Measurements from ENCODE around the gene PLXNA2. TPM values are rescaled to one million over a fixed set of nuclear protein-coding genes. Genes with fewer than 3 reads are reported as not detected.
A peak's percentile ranks its signal among the peaks of the same experiment; 100 is the strongest.

The PLXNA2 gene
- total and polyA plus RNA-seq, 11 donors = 9.2 to 28.2 (median 18.0) TPM

- Histone ChIP-seq H3K27ac (peak overlapping the region in 10 of 12 donors; percentile 24 to 86 (median 46)), H3K4me3 (peak overlapping the region in 8 of 12 donors; percentile 13 to 88 (median 49)), H3K36me3 (peaks cover 0 to 6% (median 0%) of the 10 kb centered on the region in 9 donors), H3K27me3 (peaks cover 0 to 18% (median 0%) of the 10 kb centered on the region in 9 donors), H3K9me3 (no peaks in the 10 kb centered on the region), H3K4me1 (peaks cover 0 to 91% (median 67%) of the 10 kb centered on the region in 12 donors)
- ATAC-seq (peak in 3 of 4 donors; percentile 23 to 50 (median 24)), DNase-seq (peak in 2 of 5 donors; percentile 23 to 44)
- intact Hi-C loops (cut with DNase I) = loop anchor here in 9 of 10 donors (1.0 to 10.0 kb wide), 6 partner anchors 37 to 107 kb away; no protein-coding TSS in a partner anchor
- TF ChIP-seq CTCF (IDR thresholded peaks at IDR 0.05) (peak; percentile 65 to 90 (median 78)), POLR2A (IDR thresholded peaks at IDR 0.05) (no peak)
- WGBS, 4 donors = 44 to 45% (median 44%) methylated on average over 9 of the region's 9 CpGs
These were observed 5.3 kb downstream of the PLXNA2 start for GRCh38 chr1:208238710-208239472.

GRCh38 chr1:208237241-208237640 is 6.9 kb downstream of the PLXNA2 start:
- no peak overlapping the region for H3K4me3 ChIP-seq
- no peaks in the 10 kb centered on the region for H3K9me3 ChIP-seq
- no peak for TF ChIP-seq CTCF (IDR thresholded peaks at IDR 0.05)
- TF ChIP-seq POLR2A (IDR thresholded peaks at IDR 0.05) = no peak
- H3K4me1 ChIP-seq = peaks cover 5 to 100% (median 75%) of the 10 kb centered on the region in 12 donors
- no peak for ATAC-seq
- DNase-seq = no peak
- peaks cover 0 to 10% (median 0%) of the 10 kb centered on the region in 9 donors for H3K27me3 ChIP-seq
- peaks cover 0 to 6% (median 0%) of the 10 kb centered on the region in 9 donors for H3K36me3 ChIP-seq
- peak overlapping the region in 7 of 12 donors; percentile 0 to 86 (median 66) for H3K27ac ChIP-seq
- intact Hi-C loops (cut with DNase I) = loop anchor here in 8 of 10 donors (5.0 to 10.0 kb wide), 4 partner anchors 35 to 105 kb away; no protein-coding TSS in a partner anchor
- WGBS, 4 donors = 73 to 89% (median 84%) methylated on average over 8 of the region's 8 CpGs

- peak in 4 of 5 donors; percentile 51 to 80 (median 65) for DNase-seq
- H3K4me3 ChIP-seq = peak overlapping the region in 2 of 12 donors; percentile 1 to 10
- H3K27ac ChIP-seq = peak overlapping the region; percentile 51 to 86 (median 64)
- peaks cover 6 to 100% (median 80%) of the 10 kb centered on the region in 12 donors for H3K4me1 ChIP-seq
- peaks cover 0 to 6% (median 0%) of the 10 kb centered on the region in 9 donors for H3K36me3 ChIP-seq
- intact Hi-C loops (cut with DNase I) = loop anchor here in 8 of 10 donors (5.0 to 10.0 kb wide), 4 partner anchors 34 to 104 kb away; no protein-coding TSS in a partner anchor
- 51 to 69% (median 58%) methylated on average over 17 of the region's 17 CpGs for WGBS, 4 donors
- ATAC-seq = peak; percentile 24 to 70 (median 67)
- H3K9me3 ChIP-seq = no peaks in the 10 kb centered on the region
- TF ChIP-seq POLR2A (IDR thresholded peaks at IDR 0.05) (no peak), CTCF (IDR thresholded peaks at IDR 0.05) (no peak)
- H3K27me3 ChIP-seq = peaks cover 0 to 4% (median 0%) of the 10 kb centered on the region in 9 donors
These were observed 8.0 kb downstream of the PLXNA2 start for GRCh38 chr1:208235982-208236761.
